ENCODE results near the gene SATB2.
A peak's percentile ranks its signal among the peaks of the same experiment; 100 is the strongest.

The SATB2 gene

GRCh38 chr2:199458009-199458805, 468 bp upstream of the SATB2 start (continued):
- TF ChIP-seq, protein P1, sequence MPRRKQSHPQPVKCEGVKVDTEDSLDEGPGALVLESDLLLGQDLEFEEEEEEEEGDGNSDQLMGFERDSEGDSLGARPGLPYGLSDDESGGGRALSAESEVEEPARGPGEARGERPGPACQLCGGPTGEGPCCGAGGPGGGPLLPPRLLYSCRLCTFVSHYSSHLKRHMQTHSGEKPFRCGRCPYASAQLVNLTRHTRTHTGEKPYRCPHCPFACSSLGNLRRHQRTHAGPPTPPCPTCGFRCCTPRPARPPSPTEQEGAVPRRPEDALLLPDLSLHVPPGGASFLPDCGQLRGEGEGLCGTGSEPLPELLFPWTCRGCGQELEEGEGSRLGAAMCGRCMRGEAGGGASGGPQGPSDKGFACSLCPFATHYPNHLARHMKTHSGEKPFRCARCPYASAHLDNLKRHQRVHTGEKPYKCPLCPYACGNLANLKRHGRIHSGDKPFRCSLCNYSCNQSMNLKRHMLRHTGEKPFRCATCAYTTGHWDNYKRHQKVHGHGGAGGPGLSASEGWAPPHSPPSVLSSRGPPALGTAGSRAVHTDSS (tag by site-specific recombination; IDR thresholded peaks at IDR 0.05): 0 out of 2 replicates have a peak, but pooled peaks have one; percentile 31
- TF ChIP-seq ZNF133 (tag by site-specific recombination; IDR thresholded peaks at IDR 0.05) (no peak), ZNF121 (tag by site-specific recombination; IDR thresholded peaks at IDR 0.05) (no peak), ZBTB26 (tag by site-specific recombination; optimal IDR thresholded peaks at IDR 0.05) (peak; percentile 21), SP2 (tag by site-specific recombination; IDR thresholded peaks at IDR 0.05) (peak; percentile 81), ZNF2 (tag by site-specific recombination; IDR thresholded peaks at IDR 0.05) (no peak), ZNF660 (tag by site-specific recombination; IDR thresholded peaks at IDR 0.05) (peak; percentile 53; the same call in 1 of the 2 replicates), ZNF658 (tag by site-specific recombination; IDR thresholded peaks at IDR 0.05) (no peak), EGR2 (tag by site-specific recombination; IDR thresholded peaks at IDR 0.05; ENCODE audit: low read depth) (peak; percentile 57; the same call in 1 of the 2 replicates), ZNF335 (tag by site-specific recombination; conservative IDR thresholded peaks at IDR 0.05) (peak; percentile 48; the same call in 1 of the 2 replicates), CTCF (tag by site-specific recombination; IDR thresholded peaks at IDR 0.05) (peak; percentile 15; the same call in 1 of the 2 replicates), ZNF157 (tag by site-specific recombination; IDR thresholded peaks at IDR 0.05) (no peak), ZNF433 (tag by site-specific recombination; IDR thresholded peaks at IDR 0.05; ENCODE audit: low read depth) (no peak), ZNF362 (tag by site-specific recombination; IDR thresholded peaks at IDR 0.05) (no peak), GLIS1 (tag by site-specific recombination; IDR thresholded peaks at IDR 0.05) (no peak), ZNF248 (tag by site-specific recombination; IDR thresholded peaks at IDR 0.05) (no peak), ZNF624 (tag by site-specific recombination; IDR thresholded peaks at IDR 0.05) (no peak), RBAK (tag by site-specific recombination; IDR thresholded peaks at IDR 0.05) (no peak), WT1 (tag by site-specific recombination; IDR thresholded peaks at IDR 0.05) (peak; percentile 36; the same call in 1 of the 2 replicates), SCRT1 (tag by site-specific recombination; IDR thresholded peaks at IDR 0.05; ENCODE audit: borderline replicate concordance) (no peak)
- TF ChIP-seq, protein P2, sequence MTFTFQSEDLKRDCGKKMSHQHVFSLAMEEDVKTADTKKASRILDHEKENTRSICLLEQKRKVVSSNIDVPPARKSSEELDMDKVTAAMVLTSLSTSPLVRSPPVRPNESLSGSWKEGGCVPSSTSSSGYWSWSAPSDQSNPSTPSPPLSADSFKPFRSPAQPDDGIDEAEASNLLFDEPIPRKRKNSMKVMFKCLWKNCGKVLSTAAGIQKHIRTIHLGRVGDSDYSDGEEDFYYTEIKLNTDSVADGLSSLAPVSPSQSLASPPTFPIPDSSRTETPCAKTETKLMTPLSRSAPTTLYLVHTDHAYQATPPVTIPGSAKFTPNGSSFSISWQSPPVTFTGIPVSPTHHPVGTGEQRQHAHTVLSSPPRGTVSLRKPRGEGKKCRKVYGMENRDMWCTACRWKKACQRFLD (tag by site-specific recombination; IDR thresholded peaks at IDR 0.05): no peak
- TF ChIP-seq, protein P3, sequence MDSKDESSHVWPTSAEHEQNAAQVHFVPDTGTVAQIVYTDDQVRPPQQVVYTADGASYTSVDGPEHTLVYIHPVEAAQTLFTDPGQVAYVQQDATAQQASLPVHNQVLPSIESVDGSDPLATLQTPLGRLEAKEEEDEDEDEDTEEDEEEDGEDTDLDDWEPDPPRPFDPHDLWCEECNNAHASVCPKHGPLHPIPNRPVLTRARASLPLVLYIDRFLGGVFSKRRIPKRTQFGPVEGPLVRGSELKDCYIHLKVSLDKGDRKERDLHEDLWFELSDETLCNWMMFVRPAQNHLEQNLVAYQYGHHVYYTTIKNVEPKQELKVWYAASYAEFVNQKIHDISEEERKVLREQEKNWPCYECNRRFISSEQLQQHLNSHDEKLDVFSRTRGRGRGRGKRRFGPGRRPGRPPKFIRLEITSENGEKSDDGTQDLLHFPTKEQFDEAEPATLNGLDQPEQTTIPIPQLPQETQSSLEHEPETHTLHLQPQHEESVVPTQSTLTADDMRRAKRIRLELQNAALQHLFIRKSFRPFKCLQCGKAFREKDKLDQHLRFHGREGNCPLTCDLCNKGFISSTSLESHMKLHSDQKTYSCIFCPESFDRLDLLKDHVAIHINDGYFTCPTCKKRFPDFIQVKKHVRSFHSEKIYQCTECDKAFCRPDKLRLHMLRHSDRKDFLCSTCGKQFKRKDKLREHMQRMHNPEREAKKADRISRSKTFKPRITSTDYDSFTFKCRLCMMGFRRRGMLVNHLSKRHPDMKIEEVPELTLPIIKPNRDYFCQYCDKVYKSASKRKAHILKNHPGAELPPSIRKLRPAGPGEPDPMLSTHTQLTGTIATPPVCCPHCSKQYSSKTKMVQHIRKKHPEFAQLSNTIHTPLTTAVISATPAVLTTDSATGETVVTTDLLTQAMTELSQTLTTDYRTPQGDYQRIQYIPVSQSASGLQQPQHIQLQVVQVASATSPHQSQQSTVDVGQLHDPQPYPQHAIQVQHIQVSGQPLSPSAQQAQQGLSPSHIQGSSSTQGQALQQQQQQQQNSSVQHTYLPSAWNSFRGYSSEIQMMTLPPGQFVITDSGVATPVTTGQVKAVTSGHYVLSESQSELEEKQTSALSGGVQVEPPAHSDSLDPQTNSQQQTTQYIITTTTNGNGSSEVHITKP (tag by site-specific recombination; IDR thresholded peaks at IDR 0.05): no peak; the same call in none of the 2 replicates

Measured in HEK293 (cell line).